ENCODE measurements around the gene FIGNL1.

DNA sequence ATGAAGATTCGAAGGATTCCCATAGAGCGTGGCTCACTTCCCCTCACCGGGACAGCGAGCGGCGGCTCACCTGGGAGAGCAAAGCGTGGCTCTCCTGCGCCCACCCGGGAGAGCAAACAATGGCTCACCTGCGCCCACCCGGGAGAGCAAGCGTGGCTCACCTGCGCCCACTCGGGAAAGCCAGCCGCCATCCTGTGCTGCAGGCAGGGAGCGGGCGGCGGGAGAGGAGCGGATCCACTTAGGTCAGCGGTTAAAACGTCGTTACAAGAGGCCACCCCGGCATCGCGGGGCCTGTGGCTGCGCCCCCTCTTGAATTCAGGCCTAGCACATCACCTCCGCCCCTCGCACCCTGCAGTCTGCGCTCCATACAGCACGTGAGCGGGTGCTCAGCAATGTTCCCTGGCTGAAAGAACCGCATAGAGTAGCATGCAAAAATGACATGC lies 461 bp upstream of the FIGNL1 start:
- TF ChIP-seq CREM (CRISPR knock-in tag; IDR thresholded peaks at IDR 0.05) (no peak), ATF3 (CRISPR knock-in tag; conservative IDR thresholded peaks at IDR 0.05) (no peak), IRF2 (CRISPR knock-in tag; IDR thresholded peaks at IDR 0.05; ENCODE audit: borderline replicate concordance, low read depth) (no peak), NR1H2 (CRISPR knock-in tag; IDR thresholded peaks at IDR 0.05) (no peak), ZNF219 (CRISPR knock-in tag; IDR thresholded peaks at IDR 0.05; ENCODE audit: borderline replicate concordance) (no peak)
- TF ChIP-seq, protein P1, sequence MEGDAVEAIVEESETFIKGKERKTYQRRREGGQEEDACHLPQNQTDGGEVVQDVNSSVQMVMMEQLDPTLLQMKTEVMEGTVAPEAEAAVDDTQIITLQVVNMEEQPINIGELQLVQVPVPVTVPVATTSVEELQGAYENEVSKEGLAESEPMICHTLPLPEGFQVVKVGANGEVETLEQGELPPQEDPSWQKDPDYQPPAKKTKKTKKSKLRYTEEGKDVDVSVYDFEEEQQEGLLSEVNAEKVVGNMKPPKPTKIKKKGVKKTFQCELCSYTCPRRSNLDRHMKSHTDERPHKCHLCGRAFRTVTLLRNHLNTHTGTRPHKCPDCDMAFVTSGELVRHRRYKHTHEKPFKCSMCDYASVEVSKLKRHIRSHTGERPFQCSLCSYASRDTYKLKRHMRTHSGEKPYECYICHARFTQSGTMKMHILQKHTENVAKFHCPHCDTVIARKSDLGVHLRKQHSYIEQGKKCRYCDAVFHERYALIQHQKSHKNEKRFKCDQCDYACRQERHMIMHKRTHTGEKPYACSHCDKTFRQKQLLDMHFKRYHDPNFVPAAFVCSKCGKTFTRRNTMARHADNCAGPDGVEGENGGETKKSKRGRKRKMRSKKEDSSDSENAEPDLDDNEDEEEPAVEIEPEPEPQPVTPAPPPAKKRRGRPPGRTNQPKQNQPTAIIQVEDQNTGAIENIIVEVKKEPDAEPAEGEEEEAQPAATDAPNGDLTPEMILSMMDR (IDR thresholded peaks at IDR 0.05) = no peak

Measured in WTC11 (cell line).